ENCODE results near the gene RANBP17.

DNA sequence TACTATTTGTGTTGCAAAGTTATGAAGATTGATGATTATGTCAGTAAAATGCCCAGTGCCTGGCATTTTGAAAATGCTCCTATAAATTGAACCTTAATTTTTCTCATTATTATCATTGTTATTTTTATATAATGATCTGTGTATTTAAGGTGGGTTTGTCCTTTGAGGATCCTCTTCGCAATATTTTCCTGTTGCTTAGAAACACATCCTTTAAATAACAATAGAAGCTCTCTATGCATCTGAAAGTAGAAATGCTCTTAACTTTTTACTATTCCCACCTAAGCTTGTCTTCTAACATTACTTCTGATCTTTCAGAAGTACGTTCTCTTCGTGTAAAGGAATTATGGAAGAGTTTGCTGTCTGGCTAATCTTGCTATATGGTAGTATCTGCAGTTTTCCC lies 232.5 kb downstream of the RANBP17 start:
- TF ChIP-seq, protein P1, sequence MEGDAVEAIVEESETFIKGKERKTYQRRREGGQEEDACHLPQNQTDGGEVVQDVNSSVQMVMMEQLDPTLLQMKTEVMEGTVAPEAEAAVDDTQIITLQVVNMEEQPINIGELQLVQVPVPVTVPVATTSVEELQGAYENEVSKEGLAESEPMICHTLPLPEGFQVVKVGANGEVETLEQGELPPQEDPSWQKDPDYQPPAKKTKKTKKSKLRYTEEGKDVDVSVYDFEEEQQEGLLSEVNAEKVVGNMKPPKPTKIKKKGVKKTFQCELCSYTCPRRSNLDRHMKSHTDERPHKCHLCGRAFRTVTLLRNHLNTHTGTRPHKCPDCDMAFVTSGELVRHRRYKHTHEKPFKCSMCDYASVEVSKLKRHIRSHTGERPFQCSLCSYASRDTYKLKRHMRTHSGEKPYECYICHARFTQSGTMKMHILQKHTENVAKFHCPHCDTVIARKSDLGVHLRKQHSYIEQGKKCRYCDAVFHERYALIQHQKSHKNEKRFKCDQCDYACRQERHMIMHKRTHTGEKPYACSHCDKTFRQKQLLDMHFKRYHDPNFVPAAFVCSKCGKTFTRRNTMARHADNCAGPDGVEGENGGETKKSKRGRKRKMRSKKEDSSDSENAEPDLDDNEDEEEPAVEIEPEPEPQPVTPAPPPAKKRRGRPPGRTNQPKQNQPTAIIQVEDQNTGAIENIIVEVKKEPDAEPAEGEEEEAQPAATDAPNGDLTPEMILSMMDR (IDR thresholded peaks at IDR 0.05; ENCODE audit: low read depth, low read length), result no peak
- no peak for TF ChIP-seq EZH2phosphoT487 (IDR thresholded peaks at IDR 0.05; ENCODE audit: low read depth)

Data from OCI-LY3 (cell line).